B cell (primary cell): Measurements from ENCODE around the gene ZBTB7A. TPM values are rescaled to one million over a fixed set of nuclear protein-coding genes. Genes with fewer than 3 reads are reported as not detected.

ENCODE experiments used
- ATAC-seq: fragments of 200-7000 bp; cut with Tn5 transposase; one replicate; pipeline ENCODE4 v1.10.0; 2021; ENCODE audit warnings: low read depth, mild to moderate bottlenecking, moderate number of reproducible peaks, moderate library complexity
- CTCF ChIA-PET: fragments of 350-600 bp; sonication (Branson Sonifier 250); formaldehyde crosslinking; loops from one replicate; lab custom pipeline; 2021; ENCODE audit warnings: antibody characterized with exemption, inconsistent platforms; lab: Charles Lee
- POLR2A ChIA-PET: fragments of 350-600 bp; sonication (Branson Sonifier 250); formaldehyde crosslinking; loops from one replicate; lab custom pipeline; 2021; ENCODE audit warnings: antibody characterized with exemption; lab: Charles Lee
- DNase-seq: peaks from one replicate; pipeline ENCODE4 v3.0.0; 2013
- H2AFZ ChIP-seq: 2 replicates; pipeline ENCODE4 v1.6.1; 2012; ENCODE audit warnings: mild to moderate bottlenecking, low read depth, low read length; ENCODE audit not compliant: insufficient read depth, poor library complexity, severe bottlenecking
- H3K27ac ChIP-seq, 2 donors: 1 replicate in 1 of 2; 2 replicates in 1 of 2; pipeline ENCODE4 v1.5.1; 2012 to 2013; ENCODE audit warnings: low read length in 2 of 2, mild to moderate bottlenecking in 2 of 2, moderate library complexity in 1 of 2
- H3K27me3 ChIP-seq, 4 experiments: fragments of 200-600 bp in 1 of 4; sonication (generic) in 1 of 4; replicated peaks in 1 of 4; 1 replicate in 2 of 4; 2 replicates in 2 of 4; pipeline versions ENCODE4 v1.6.1 to v1.7.0; 2013 to 2016; ENCODE audit warnings: low read length in 3 of 4, mild to moderate bottlenecking in 2 of 4, mixed read lengths in 1 of 4, moderate library complexity in 1 of 4; ENCODE audit not compliant: insufficient read depth in 4 of 4, control insufficient read depth in 3 of 4; ENCODE audit errors: control extremely low read depth in 1 of 4
- H3K36me3 ChIP-seq, 2 experiments: replicated peaks in 1 of 2; 1 replicate in 1 of 2; 2 replicates in 1 of 2; pipeline versions ENCODE4 v1.6.1 to v1.7.1; 2013; ENCODE audit warnings: low read length in 1 of 2; ENCODE audit not compliant: insufficient read depth in 2 of 2, control insufficient read depth in 1 of 2; ENCODE audit errors: control extremely low read depth in 1 of 2, extremely low read depth in 1 of 2
- H3K4me1 ChIP-seq, 2 donors: fragments of 200-600 bp in 1 of 2; sonication (generic) in 1 of 2; 1 replicate in 1 of 2; 2 replicates in 1 of 2; pipeline versions ENCODE4 v1.5.1 to v1.6.1; 2013 to 2017; ENCODE audit warnings: low read length in 2 of 2; ENCODE audit not compliant: control insufficient read depth in 2 of 2, insufficient read depth in 2 of 2
- H3K4me2 ChIP-seq: replicated peaks from 2 replicates; pipeline ENCODE3; 2012; ENCODE audit warnings: mild to moderate bottlenecking, low read depth, low read length; ENCODE audit not compliant: poor library complexity, severe bottlenecking
- H3K4me3 ChIP-seq, 5 experiments: fragments of 200-600 bp in 1 of 5; sonication (generic) in 1 of 5; 1 replicate in 3 of 5; 2 replicates in 2 of 5; pipeline versions ENCODE4 v1.5.1 to v1.7.0; 2011 to 2016; ENCODE audit warnings: low read length in 4 of 5, mild to moderate bottlenecking in 4 of 5, low read depth in 2 of 5, control low read depth in 1 of 5, moderate library complexity in 1 of 5; ENCODE audit not compliant: insufficient read depth in 1 of 5; ENCODE audit errors: control extremely low read depth in 1 of 5, extremely low read depth in 1 of 5
- H3K79me2 ChIP-seq: fragments of 200-600 bp; sonication (generic); one replicate; pipeline ENCODE4 v1.6.0; 2016; ENCODE audit warnings: low read length; ENCODE audit not compliant: control insufficient read depth, insufficient read depth
- H3K9ac ChIP-seq: fragments of 200-600 bp; sonication (generic); 2 replicates; pipeline ENCODE4 v1.6.1; 2017; ENCODE audit warnings: mild to moderate bottlenecking, low read length, moderate library complexity
- H3K9me3 ChIP-seq, 3 donors: one replicate each; pipeline versions ENCODE4 v1.6.1 to v1.7.1; 2013; ENCODE audit warnings: low read length in 2 of 3; ENCODE audit not compliant: control insufficient read depth in 2 of 3, insufficient read depth in 1 of 3; ENCODE audit errors: control extremely low read depth in 1 of 3
- H4K20me1 ChIP-seq: 2 replicates; pipeline ENCODE4 v1.6.0; 2012; ENCODE audit warnings: mild to moderate bottlenecking, low read length; ENCODE audit not compliant: insufficient read depth, control insufficient read depth, poor library complexity, severe bottlenecking
- H3K27ac Mint-ChIP-seq: one replicate; pipeline ENCODE4 v1.8.0; 2021; ENCODE audit warnings: mixed read lengths
- H3K27me3 Mint-ChIP-seq: one replicate; pipeline ENCODE4 v1.8.0; 2021; ENCODE audit warnings: mixed read lengths
- H3K4me1 Mint-ChIP-seq: one replicate; pipeline ENCODE4 v1.8.0; 2021; ENCODE audit warnings: mixed read lengths
- H3K4me3 Mint-ChIP-seq: one replicate; pipeline ENCODE4 v1.8.0; 2021; ENCODE audit warnings: mixed read lengths
- H3K9me3 Mint-ChIP-seq: one replicate; pipeline ENCODE4 v1.8.0; 2022; ENCODE audit warnings: mixed read lengths; ENCODE audit not compliant: insufficient read depth
- EZH2 ChIP-seq: IDR thresholded peaks from 2 replicates; pipeline ENCODE4 v1.6.1; 2012; ENCODE audit warnings: borderline replicate concordance, low read depth, mild to moderate bottlenecking, moderate library complexity, low read length; ENCODE audit not compliant: insufficient read depth, poor library complexity, severe bottlenecking
- WGBS: methylation state at CpG from one replicate; pipeline ENCODE4 v1.1.5; 2013; ENCODE audit warnings: missing lambda C conversion rate; ENCODE audit not compliant: insufficient coverage; 5-methylcytosine and 5-hydroxymethylcytosine counted together
- intact Hi-C: fragments of 100-400 bp; cut with micrococcal nuclease; formaldehyde crosslinking; loops from one replicate; pipeline ENCODE4 v1.10.0; 2022
- polyA plus RNA-seq: library from polyadenylated mRNA; depleted of rRNA; stranded (reverse); fragments of >200 nt; gene quantifications from 2 replicates; pipeline ENCODE4 v1.2.3, GENCODE V29; 2012
- total RNA-seq, 2 donors: library from RNA; stranded (reverse); fragments of 120-200 nt in 1 of 2; gene quantifications; 1 replicate in 1 of 2; 2 replicates in 1 of 2; pipeline versions ENCODE4 v1.2.3 to v1.2.4, GENCODE V29; 2013 to 2022
- TF ChIP-seq, protein P1 (sequence below): fragments of 200-600 bp; IDR thresholded peaks from one replicate; pipeline ENCODE4 v1.8.0; 2022; ENCODE audit warnings: antibody characterized with exemption, mild to moderate bottlenecking

ZBTB7A gene
- total and polyA plus RNA-seq, 2 donors (not counting 1 experiment from before 2014, with no cell fraction given): 24.8 to 62.6 TPM

DNA sequence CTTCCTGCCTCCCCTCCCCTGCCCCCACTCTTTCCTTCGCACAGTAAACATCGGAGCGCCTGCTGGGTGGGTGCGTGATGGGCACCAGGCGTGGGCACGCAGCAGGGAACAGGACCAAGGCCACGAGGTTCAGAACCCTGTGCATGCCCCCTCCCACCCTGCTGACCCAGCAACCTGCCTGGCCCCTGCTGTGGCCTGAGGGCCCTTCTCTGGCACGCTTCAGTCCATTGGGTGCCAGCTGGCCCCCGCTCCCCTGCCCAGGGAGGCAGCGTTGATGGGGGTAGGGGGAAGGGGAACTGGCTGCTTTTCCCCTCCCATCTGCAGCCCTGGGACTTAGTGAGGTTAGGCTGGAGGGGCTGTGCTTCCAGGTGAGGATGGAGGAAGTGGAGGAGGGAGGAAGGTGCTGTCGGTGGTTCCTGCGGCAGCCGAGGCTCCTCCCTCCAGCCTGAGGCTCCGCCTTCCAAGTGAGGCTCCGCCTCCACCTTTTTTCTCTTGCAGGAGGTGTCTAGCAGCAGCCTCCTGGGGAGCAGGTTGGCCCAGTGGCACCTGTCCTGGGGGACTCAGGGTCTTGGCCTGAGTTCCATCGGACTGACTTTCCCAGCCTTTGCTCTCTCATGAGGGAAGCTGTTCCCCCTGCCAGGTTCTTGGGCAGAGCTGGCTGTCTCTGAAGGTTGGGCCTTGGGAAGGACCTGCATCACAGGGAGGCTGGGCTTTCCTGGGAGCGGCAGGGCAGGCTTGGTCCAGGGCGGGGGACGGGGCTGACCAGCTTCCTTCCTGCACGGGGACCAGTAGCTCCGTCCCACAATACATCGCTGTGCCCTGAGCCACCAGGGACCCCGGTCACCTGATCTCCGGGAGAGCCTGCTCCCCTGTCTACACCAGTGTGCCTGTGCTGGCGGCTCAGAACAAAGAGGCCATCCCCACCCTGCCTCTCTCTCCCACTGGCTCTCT lies 51.9 kb downstream of the ZBTB7A start:
- Histone ChIP-seq H3K27ac (no peak overlapping the region), H3K4me3 (no peak overlapping the region), H3K79me2 (peaks cover 97% of the 10 kb centered on the region), H3K9me3 (peaks cover 0 to 3% (median 0%) of the 10 kb centered on the region in 3 donors), H4K20me1 (peaks cover 100% of the 10 kb centered on the region), H3K4me1 (peaks cover 0 to 9% of the 10 kb centered on the region in 2 donors), H3K27me3 (no peaks in the 10 kb centered on the region), H3K4me2 (peak overlapping the region; percentile 3), H3K9ac (no peak overlapping the region), H2AFZ (no peak overlapping the region), H3K36me3 (peaks cover 0 to 46% of the 10 kb centered on the region in 2 experiments)
- ChIA-PET POLR2A (no interaction called here), CTCF (no interaction called here)
- TF ChIP-seq, protein P1, sequence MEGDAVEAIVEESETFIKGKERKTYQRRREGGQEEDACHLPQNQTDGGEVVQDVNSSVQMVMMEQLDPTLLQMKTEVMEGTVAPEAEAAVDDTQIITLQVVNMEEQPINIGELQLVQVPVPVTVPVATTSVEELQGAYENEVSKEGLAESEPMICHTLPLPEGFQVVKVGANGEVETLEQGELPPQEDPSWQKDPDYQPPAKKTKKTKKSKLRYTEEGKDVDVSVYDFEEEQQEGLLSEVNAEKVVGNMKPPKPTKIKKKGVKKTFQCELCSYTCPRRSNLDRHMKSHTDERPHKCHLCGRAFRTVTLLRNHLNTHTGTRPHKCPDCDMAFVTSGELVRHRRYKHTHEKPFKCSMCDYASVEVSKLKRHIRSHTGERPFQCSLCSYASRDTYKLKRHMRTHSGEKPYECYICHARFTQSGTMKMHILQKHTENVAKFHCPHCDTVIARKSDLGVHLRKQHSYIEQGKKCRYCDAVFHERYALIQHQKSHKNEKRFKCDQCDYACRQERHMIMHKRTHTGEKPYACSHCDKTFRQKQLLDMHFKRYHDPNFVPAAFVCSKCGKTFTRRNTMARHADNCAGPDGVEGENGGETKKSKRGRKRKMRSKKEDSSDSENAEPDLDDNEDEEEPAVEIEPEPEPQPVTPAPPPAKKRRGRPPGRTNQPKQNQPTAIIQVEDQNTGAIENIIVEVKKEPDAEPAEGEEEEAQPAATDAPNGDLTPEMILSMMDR: no peak
- no peak for TF ChIP-seq EZH2
- Mint-ChIP-seq H3K27me3 (no peaks in the 10 kb centered on the region), H3K4me3 (no peak overlapping the region), H3K9me3 (no peaks in the 10 kb centered on the region), H3K4me1 (peaks cover 26% of the 10 kb centered on the region), H3K27ac (no peak overlapping the region)
- intact Hi-C loops: no loop called here
- 70% methylated on average over 21 of the region's 25 CpGs for WGBS
- DNase-seq: peak; percentile 54
- peak; percentile 62 for ATAC-seq

DNA sequence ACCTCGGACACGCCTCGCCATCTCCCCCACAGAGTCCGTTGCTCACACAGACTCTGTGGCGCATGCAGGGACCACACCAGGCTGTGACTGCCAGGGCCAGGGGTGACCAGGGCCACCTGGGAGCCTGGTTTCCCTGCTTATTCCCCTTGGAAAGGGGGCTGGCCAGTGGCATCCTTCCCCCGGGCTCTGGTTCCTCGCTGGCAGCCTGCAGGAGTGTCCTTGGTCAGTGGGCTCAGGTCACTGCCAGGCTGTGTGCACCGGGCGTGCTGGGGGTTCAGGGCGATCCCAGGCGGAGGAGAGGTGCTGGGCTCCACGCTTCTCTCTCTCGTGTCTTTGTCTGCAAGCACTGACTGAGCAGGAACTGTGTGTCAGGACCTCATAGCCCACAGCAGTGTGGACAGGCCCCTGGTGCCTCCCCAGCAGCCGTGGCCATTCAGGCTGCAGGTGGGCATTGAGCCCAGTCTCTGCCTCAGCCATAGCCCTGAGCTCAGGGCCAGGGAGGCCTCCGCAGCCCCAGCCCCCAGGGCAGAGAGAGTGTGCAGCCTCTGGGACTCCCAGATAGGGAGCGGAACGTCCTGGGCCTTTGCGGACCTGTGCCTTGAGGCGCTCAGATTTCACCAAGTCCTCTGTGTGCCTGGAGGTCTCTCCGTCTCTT lies 52.7 kb downstream of the ZBTB7A start:
- ChIA-PET POLR2A (no interaction called here), CTCF (no interaction called here)
- Histone ChIP-seq H4K20me1 (peaks cover 100% of the 10 kb centered on the region), H3K36me3 (peaks cover 0 to 46% of the 10 kb centered on the region in 2 experiments), H2AFZ (no peak overlapping the region), H3K4me3 (no peak overlapping the region), H3K79me2 (peaks cover 98% of the 10 kb centered on the region), H3K9me3 (peaks cover 0 to 3% (median 0%) of the 10 kb centered on the region in 3 donors), H3K27me3 (no peaks in the 10 kb centered on the region), H3K9ac (no peak overlapping the region), H3K4me2 (no peak overlapping the region), H3K4me1 (peaks cover 7 to 15% of the 10 kb centered on the region in 2 donors), H3K27ac (no peak overlapping the region)
- WGBS: 99% methylated on average over 20 of the region's 20 CpGs
- no peak overlapping the region for H3K4me3 Mint-ChIP-seq
- no peak for ATAC-seq
- intact Hi-C loops: no loop called here
- H3K9me3 Mint-ChIP-seq: no peaks in the 10 kb centered on the region
- H3K4me1 Mint-ChIP-seq: peaks cover 33% of the 10 kb centered on the region
- no peak overlapping the region for H3K27ac Mint-ChIP-seq
- H3K27me3 Mint-ChIP-seq: no peaks in the 10 kb centered on the region
- no peak for TF ChIP-seq EZH2
- TF ChIP-seq, protein P1: no peak
- DNase-seq: no peak
